Neuronal stem cell (in vitro differentiated cells): Measurements from ENCODE around the gene PTGR3.

ENCODE experiments used
- DNase-seq: peaks from one replicate; pipeline ENCODE4 v3.0.0-alpha.2; 2013; ENCODE audit warnings: low spot score
- H2AFZ ChIP-seq: one replicate; pipeline ENCODE4 v1.6.1; 2013; ENCODE audit warnings: mild to moderate bottlenecking, low read length, inconsistent platforms
- H2AK5ac ChIP-seq: 2 replicates; pipeline ENCODE4 v1.6.1; 2013; ENCODE audit warnings: low read depth, mild to moderate bottlenecking, inconsistent platforms, low read length, moderate library complexity, mixed read lengths
- H2BK120ac ChIP-seq: 2 replicates; pipeline ENCODE4 v1.6.1; 2013; ENCODE audit warnings: low read depth, mild to moderate bottlenecking, inconsistent platforms, low read length, moderate library complexity, mixed read lengths
- H2BK12ac ChIP-seq: one replicate; pipeline ENCODE4 v1.6.1; 2013; ENCODE audit warnings: low read length, inconsistent platforms
- H2BK15ac ChIP-seq: 2 replicates; pipeline ENCODE4 v1.6.1; 2013; ENCODE audit warnings: mild to moderate bottlenecking, low read length, inconsistent platforms, mixed read lengths
- H2BK5ac ChIP-seq: one replicate; pipeline ENCODE4 v1.6.1; 2013; ENCODE audit warnings: inconsistent platforms, mild to moderate bottlenecking, low read length, moderate library complexity
- H3K14ac ChIP-seq: one replicate; pipeline ENCODE4 v1.6.1; 2013; ENCODE audit warnings: low read length, inconsistent platforms
- H3K18ac ChIP-seq: 2 replicates; pipeline ENCODE4 v1.6.1; 2013; ENCODE audit warnings: low read length, inconsistent platforms
- H3K23ac ChIP-seq: 2 replicates; pipeline ENCODE4 v1.6.1; 2013; ENCODE audit warnings: low read depth, mild to moderate bottlenecking, mixed read lengths, low read length, inconsistent platforms; ENCODE audit not compliant: poor library complexity
- H3K27ac ChIP-seq: replicated peaks from 3 replicates; pipeline ENCODE4 v1.5.1; 2013; ENCODE audit warnings: low read length, inconsistent platforms
- H3K27me3 ChIP-seq, 3 experiments: 2 replicates each; pipeline ENCODE4 v1.6.1; 2013; ENCODE audit warnings: low read length in 3 of 3, mild to moderate bottlenecking in 2 of 3, inconsistent platforms in 1 of 3, low read depth in 1 of 3, mixed read lengths in 1 of 3, moderate library complexity in 1 of 3; ENCODE audit not compliant: control insufficient read depth in 3 of 3, insufficient read depth in 3 of 3
- H3K36me3 ChIP-seq, 2 donors: replicated peaks in 1 of 2; 2 replicates each; pipeline ENCODE4 v1.6.1; 2013; ENCODE audit warnings: low read length in 2 of 2; ENCODE audit not compliant: control insufficient read depth in 2 of 2, insufficient read depth in 2 of 2
- H3K4ac ChIP-seq: 2 replicates; pipeline ENCODE4 v1.6.1; 2013; ENCODE audit warnings: inconsistent platforms, mild to moderate bottlenecking, low read length, moderate library complexity
- H3K4me1 ChIP-seq, 2 donors: 1 replicate in 1 of 2; 2 replicates in 1 of 2; pipeline ENCODE4 v1.6.1; 2013; ENCODE audit warnings: low read length in 2 of 2, low read depth in 1 of 2; ENCODE audit not compliant: control insufficient read depth in 2 of 2, insufficient read depth in 1 of 2
- H3K4me2 ChIP-seq: one replicate; pipeline ENCODE4 v1.6.1; 2013; ENCODE audit warnings: mild to moderate bottlenecking, low read length, inconsistent platforms; ENCODE audit not compliant: insufficient read depth, poor library complexity, severe bottlenecking
- H3K4me3 ChIP-seq, 2 donors: 2 replicates each; pipeline ENCODE4 v1.5.1; 2013; ENCODE audit warnings: low read length in 2 of 2, mild to moderate bottlenecking in 2 of 2, inconsistent platforms in 1 of 2, moderate library complexity in 1 of 2
- H3K79me1 ChIP-seq: one replicate; pipeline ENCODE4 v1.6.1; 2013; ENCODE audit warnings: low read depth, mild to moderate bottlenecking, inconsistent platforms, low read length, moderate library complexity
- H3K9ac ChIP-seq: one replicate; pipeline ENCODE4 v1.6.1; 2013; ENCODE audit warnings: mild to moderate bottlenecking, low read depth, low read length, inconsistent platforms; ENCODE audit not compliant: poor library complexity
- H3K9me3 ChIP-seq, 2 donors: replicated peaks in 1 of 2; 2 replicates each; pipeline versions ENCODE3 to v1.6.1; 2013; ENCODE audit warnings: low read length in 2 of 2, mild to moderate bottlenecking in 2 of 2, inconsistent platforms in 1 of 2, low read depth in 1 of 2, mixed read lengths in 1 of 2, moderate library complexity in 1 of 2; ENCODE audit not compliant: control insufficient read depth in 2 of 2, insufficient read depth in 1 of 2
- H4K8ac ChIP-seq: one replicate; pipeline ENCODE4 v1.6.1; 2013; ENCODE audit warnings: low read depth, mild to moderate bottlenecking, inconsistent platforms, low read length, moderate library complexity
- H4K91ac ChIP-seq: one replicate; pipeline ENCODE4 v1.6.1; 2013; ENCODE audit warnings: low read length, low read depth, mild to moderate bottlenecking, inconsistent platforms; ENCODE audit not compliant: poor library complexity
- WGBS, 2 donors: extraction: QIAGEN DNeasy Blood & Tissue Kit; methylation state at CpG; one replicate each; pipeline ENCODE4 v1.1.7; 2013; ENCODE audit warnings: missing lambda C conversion rate in 2 of 2, mixed read lengths in 1 of 2; ENCODE audit not compliant: insufficient read length in 2 of 2, insufficient replicate concordance in 1 of 2; ENCODE audit errors: extremely low coverage in 2 of 2; 5-methylcytosine and 5-hydroxymethylcytosine counted together

Gene PTGR3

DNA sequence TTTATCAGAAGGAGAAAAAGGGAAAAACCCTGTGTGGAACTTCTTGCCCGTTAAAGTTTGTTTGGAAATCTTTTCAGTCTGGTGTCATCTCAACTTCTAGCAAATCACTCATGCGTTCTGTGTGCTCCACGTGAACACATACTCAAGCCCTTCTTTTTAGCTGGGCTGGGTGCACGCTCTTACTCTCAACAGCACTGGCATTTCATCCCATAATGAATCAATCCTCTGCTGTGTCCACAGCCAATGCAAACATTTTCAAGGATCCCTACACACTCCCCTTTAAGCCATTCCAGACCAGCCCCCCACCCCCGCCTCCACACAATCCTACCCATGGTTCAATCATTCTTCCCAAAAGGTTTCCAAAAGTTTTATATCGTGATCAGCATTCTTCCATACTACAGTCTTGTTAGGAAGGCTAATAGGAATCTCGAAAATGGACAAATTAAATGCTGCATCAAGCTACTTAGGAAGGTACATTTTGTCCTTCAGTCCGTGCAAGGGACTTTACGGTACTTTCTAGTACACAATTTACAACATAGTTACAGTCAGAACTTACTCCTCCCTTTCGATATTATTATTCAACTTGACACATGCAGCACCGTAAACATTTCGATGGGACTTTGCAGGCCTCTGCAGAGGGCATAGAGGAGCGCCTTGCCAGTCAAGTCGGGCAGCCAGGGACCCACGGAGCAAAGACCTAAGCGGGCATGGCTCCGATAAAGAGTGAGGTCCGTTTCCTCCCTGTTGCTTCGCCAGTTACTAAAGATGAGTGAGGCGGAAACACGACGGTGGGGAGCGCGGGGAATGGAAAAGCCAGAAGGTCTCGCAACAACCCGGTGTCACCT is 1.4 kb downstream of the PTGR3 start:
- Histone ChIP-seq H3K23ac (peak overlapping the region; percentile 58), H3K27me3 (peaks cover 0 to 69% (median 28%) of the 10 kb centered on the region in 3 experiments), H3K14ac (no peak overlapping the region), H3K4me1 (peaks cover 13 to 22% of the 10 kb centered on the region in 2 donors), H3K4ac (no peak overlapping the region), H3K9ac (peak overlapping the region; percentile 89), H2BK120ac (no peak overlapping the region), H2BK5ac (no peak overlapping the region), H4K91ac (no peak overlapping the region), H3K4me3 (peak overlapping the region; percentile 77 to 95), H3K36me3 (no peaks in the 10 kb centered on the region), H2AK5ac (peak overlapping the region; percentile 71), H3K27ac (no peak overlapping the region), H3K4me2 (peak overlapping the region; percentile 95), H2AFZ (peak overlapping the region; percentile 89), H2BK15ac (no peak overlapping the region), H3K18ac (peak overlapping the region; percentile 27), H3K79me1 (peaks cover 4% of the 10 kb centered on the region), H4K8ac (no peak overlapping the region), H2BK12ac (no peak overlapping the region), H3K9me3 (no peaks in the 10 kb centered on the region)
- peak; percentile 18 for DNase-seq
- WGBS, 2 donors, result no CpG with 5 or more reads among the region's 26 CpGs

DNA sequence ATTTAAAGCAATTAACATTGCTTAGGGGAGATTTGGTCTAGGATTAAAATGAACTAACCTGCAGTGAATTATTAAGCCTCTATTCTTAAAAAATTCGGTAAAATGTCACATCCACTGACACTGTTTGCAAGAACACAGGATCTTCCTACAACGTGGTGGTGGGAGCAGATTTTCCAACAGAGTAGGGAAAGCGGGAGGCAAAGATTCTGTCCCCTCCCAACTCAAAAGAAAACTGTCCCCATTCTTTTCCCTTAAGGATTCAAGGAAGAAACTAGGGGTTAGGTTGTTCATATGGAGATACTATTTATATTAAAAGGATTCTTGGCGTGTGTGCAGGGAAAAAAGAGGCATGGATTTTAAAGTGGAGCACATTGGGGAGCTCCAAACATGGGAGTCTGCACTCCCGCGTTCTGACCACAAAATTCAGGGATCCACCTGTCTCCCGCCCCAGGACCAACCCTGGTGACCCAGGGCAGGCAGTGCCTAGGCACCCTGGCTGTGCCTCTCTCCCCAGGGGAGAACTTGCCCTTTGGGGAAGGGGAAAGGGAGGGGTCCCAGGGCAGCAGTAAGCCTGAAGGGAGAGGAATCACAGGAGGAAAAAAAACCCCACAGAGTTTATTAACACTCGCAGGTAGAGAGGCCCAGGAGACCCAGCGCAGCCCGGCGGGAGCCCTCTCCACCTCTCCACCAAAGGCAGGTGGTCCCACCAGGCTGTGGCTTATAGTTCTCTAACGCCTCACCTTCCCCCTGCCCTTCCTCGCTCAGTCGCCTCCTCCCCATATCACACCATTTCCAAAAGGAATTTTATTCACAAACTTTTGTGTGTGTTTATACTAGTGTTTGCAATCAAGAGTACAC is 2.3 kb downstream of the PTGR3 start:
- Histone ChIP-seq H3K14ac (no peak overlapping the region), H4K8ac (no peak overlapping the region), H3K4me1 (peaks cover 13 to 17% of the 10 kb centered on the region in 2 donors), H2BK12ac (no peak overlapping the region), H3K18ac (no peak overlapping the region), H2BK15ac (no peak overlapping the region), H3K4me3 (peak overlapping the region in 1 of 2 donors; percentile 77), H3K9me3 (no peaks in the 10 kb centered on the region), H2BK5ac (no peak overlapping the region), H3K79me1 (peaks cover 4% of the 10 kb centered on the region), H3K4me2 (no peak overlapping the region), H4K91ac (no peak overlapping the region), H2AK5ac (no peak overlapping the region), H3K36me3 (peaks cover 0 to 6% of the 10 kb centered on the region in 2 donors), H3K23ac (no peak overlapping the region), H2AFZ (no peak overlapping the region), H3K9ac (no peak overlapping the region), H3K27me3 (peaks cover 0 to 61% (median 23%) of the 10 kb centered on the region in 3 experiments), H2BK120ac (no peak overlapping the region), H3K27ac (no peak overlapping the region), H3K4ac (no peak overlapping the region)
- no CpG with 5 or more reads among the region's 14 CpGs for WGBS, 2 donors
- DNase-seq, result no peak

DNA sequence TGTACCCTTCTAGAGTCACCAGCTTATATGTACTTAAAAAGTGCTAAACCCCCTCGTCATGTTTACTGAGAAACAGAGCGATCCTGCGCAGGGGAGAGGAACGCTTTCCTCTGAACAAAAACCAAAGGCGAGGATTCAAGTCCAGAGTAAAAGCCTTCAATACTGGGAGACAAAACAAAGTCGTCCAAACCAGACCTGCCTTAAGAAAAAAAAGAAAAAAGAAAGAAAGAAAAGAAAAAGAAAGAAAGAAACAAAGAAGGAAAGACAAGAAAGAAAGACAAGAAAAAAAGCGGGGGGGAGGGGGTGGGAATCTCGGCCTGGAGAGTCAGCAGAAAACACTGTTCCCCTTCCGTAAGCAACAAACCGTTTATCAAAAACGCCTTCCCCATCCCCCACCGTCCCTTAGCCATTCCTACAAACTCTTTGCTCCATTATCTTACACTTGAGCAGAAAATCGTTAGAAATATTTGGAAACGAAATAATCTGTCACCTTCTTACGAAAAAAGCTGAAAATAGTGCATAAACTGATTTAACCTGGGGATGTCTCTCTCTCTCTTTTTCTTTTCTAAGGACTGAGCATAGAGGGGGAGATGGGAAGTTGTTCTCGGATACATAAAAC is 3.3 kb downstream of the PTGR3 start:
- H3K18ac ChIP-seq, result no peak overlapping the region
- H2BK12ac ChIP-seq, result no peak overlapping the region
- H3K4me1 ChIP-seq, result peaks cover 13 to 17% of the 10 kb centered on the region in 2 donors
- H2BK120ac ChIP-seq, result no peak overlapping the region
- no peak overlapping the region for H2AK5ac ChIP-seq
- no peak overlapping the region for H3K14ac ChIP-seq
- H3K36me3 ChIP-seq, result peaks cover 0 to 16% of the 10 kb centered on the region in 2 donors
- H3K4ac ChIP-seq, result no peak overlapping the region
- H2AFZ ChIP-seq, result no peak overlapping the region
- WGBS, 2 donors, result no CpG with 5 or more reads among the region's 16 CpGs
- no peak overlapping the region for H2BK5ac ChIP-seq
- H3K27ac ChIP-seq, result no peak overlapping the region
- H3K9ac ChIP-seq, result no peak overlapping the region
- no peak overlapping the region for H3K4me3 ChIP-seq
- no peak overlapping the region for H3K23ac ChIP-seq
- no peak overlapping the region for H2BK15ac ChIP-seq
- peaks cover 0 to 53% (median 23%) of the 10 kb centered on the region in 3 experiments for H3K27me3 ChIP-seq
- H3K9me3 ChIP-seq, result no peaks in the 10 kb centered on the region
- no peak overlapping the region for H4K91ac ChIP-seq
- H3K4me2 ChIP-seq, result no peak overlapping the region
- peak; percentile 23 for DNase-seq
- H4K8ac ChIP-seq, result no peak overlapping the region
- peaks cover 4% of the 10 kb centered on the region for H3K79me1 ChIP-seq
